ENCODE data around the gene PPFIA2. TPM values are rescaled to one million over a fixed set of nuclear protein-coding genes. Genes with fewer than 3 reads are reported as not detected.

The PPFIA2 gene
- polyA plus RNA-seq, 3 donors: 4.4 to 6.1 (median 4.6) TPM

GRCh38 chr12:81465876-81466275 is 293.3 kb downstream of the PPFIA2 start:
- no peak for DNase-seq (ENCODE audit: low read depth in 3 of 3, low spot score in 2 of 3)

- DNase-seq (ENCODE audit: low read depth in 3 of 3, low spot score in 2 of 3): no peak
Measured at GRCh38 chr12:81465191-81465590, 294.0 kb downstream of the PPFIA2 start.

- no peak for DNase-seq (ENCODE audit: low read depth in 3 of 3, low spot score in 2 of 3)
Measured at GRCh38 chr12:81461163-81461562, 298.0 kb downstream of the PPFIA2 start.

- peak; percentile 8 to 39 (median 17) for DNase-seq (ENCODE audit: low read depth in 3 of 3, low spot score in 2 of 3)
Measured at GRCh38 chr12:81450920-81451739, 308.0 kb downstream of the PPFIA2 start.

- no peak for DNase-seq (ENCODE audit: low read depth in 3 of 3, low spot score in 2 of 3)
Measured at GRCh38 chr12:81441629-81442028, 317.5 kb downstream of the PPFIA2 start.

- DNase-seq (ENCODE audit: low read depth in 3 of 3, low spot score in 2 of 3): no peak
Measured at GRCh38 chr12:81440001-81440400, 319.1 kb downstream of the PPFIA2 start.

- DNase-seq (ENCODE audit: low read depth in 3 of 3, low spot score in 2 of 3): no peak
Measured at GRCh38 chr12:81439344-81439743, 319.8 kb downstream of the PPFIA2 start.

- no peak for DNase-seq (ENCODE audit: low read depth in 3 of 3, low spot score in 2 of 3)
Measured at GRCh38 chr12:81417056-81417455, 342.1 kb downstream of the PPFIA2 start.

- DNase-seq (ENCODE audit: low read depth in 3 of 3, low spot score in 2 of 3): no peak
Measured at GRCh38 chr12:81416571-81416970, 342.6 kb downstream of the PPFIA2 start.

GRCh38 chr12:81414441-81414840 is 344.7 kb downstream of the PPFIA2 start:
- no peak for DNase-seq (ENCODE audit: low read depth in 3 of 3, low spot score in 2 of 3)

- no peak for DNase-seq (ENCODE audit: low read depth in 3 of 3, low spot score in 2 of 3)
Measured at GRCh38 chr12:81412940-81413339, 346.2 kb downstream of the PPFIA2 start.

- DNase-seq (ENCODE audit: low read depth in 3 of 3, low spot score in 2 of 3): no peak
Measured at GRCh38 chr12:81403348-81403747, 355.8 kb downstream of the PPFIA2 start.

GRCh38 chr12:81401241-81401640 is 357.9 kb downstream of the PPFIA2 start:
- no peak for DNase-seq (ENCODE audit: low read depth in 3 of 3, low spot score in 2 of 3)

GRCh38 chr12:81400024-81400423 is 359.1 kb downstream of the PPFIA2 start:
- no peak for DNase-seq (ENCODE audit: low read depth in 3 of 3, low spot score in 2 of 3)

GRCh38 chr12:81395431-81395830 is 363.7 kb downstream of the PPFIA2 start:
- no peak for DNase-seq (ENCODE audit: low read depth in 3 of 3, low spot score in 2 of 3)

GRCh38 chr12:81389550-81390099 is 369.5 kb downstream of the PPFIA2 start:
- DNase-seq (ENCODE audit: low read depth in 3 of 3, low spot score in 2 of 3): no peak

GRCh38 chr12:81386101-81386500 is 373.0 kb downstream of the PPFIA2 start:
- DNase-seq (ENCODE audit: low read depth in 3 of 3, low spot score in 2 of 3): no peak

- no peak for DNase-seq (ENCODE audit: low read depth in 3 of 3, low spot score in 2 of 3)
Measured at GRCh38 chr12:81381951-81382350, 377.2 kb downstream of the PPFIA2 start.

- no peak for DNase-seq (ENCODE audit: low read depth in 3 of 3, low spot score in 2 of 3)
Measured at GRCh38 chr12:81378601-81379285, 380.4 kb downstream of the PPFIA2 start.

GRCh38 chr12:81377771-81378170 is 381.4 kb downstream of the PPFIA2 start:
- no peak for DNase-seq (ENCODE audit: low read depth in 3 of 3, low spot score in 2 of 3)

GRCh38 chr12:81375969-81376368 is 383.2 kb downstream of the PPFIA2 start:
- no peak for DNase-seq (ENCODE audit: low read depth in 3 of 3, low spot score in 2 of 3)

GRCh38 chr12:81370456-81370855 is 388.7 kb downstream of the PPFIA2 start:
- no peak for DNase-seq (ENCODE audit: low read depth in 3 of 3, low spot score in 2 of 3)
